GM19025 (cell line): ENCODE results near the gene GDI2.

Experiments used
- ATAC-seq: cut with Tn5 transposase; IDR thresholded peaks from one replicate; pipeline ENCODE4 v1.9.1; 2021; ENCODE audit warnings: mild to moderate bottlenecking, low read depth, moderate library complexity; ENCODE audit not compliant: unreplicated experiment

Gene GDI2

DNA sequence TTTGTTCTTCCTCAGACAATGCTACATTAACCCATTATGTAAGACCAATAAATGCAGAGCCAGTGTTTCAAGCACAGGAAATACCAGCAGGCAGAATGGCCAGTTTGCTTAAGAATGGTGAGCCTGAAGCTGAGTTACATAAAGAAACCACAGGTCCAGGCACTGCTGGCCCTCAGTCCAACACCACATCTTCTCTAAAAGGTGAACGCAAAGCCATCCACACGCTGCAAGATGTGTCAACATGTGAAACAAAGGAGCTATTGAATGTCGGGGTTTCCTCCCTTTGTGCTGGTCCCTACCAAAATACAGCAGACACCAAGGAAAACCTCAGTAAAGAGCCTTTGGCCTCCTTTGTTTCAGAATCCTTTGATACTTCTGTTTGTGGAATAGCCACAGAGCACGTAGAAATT, 64.8 kb downstream of the GDI2 start:
- no peak for ATAC-seq

- ATAC-seq = no peak
Measured at GRCh38 chr10:5746197-5746596, 67.0 kb downstream of the GDI2 start.

DNA sequence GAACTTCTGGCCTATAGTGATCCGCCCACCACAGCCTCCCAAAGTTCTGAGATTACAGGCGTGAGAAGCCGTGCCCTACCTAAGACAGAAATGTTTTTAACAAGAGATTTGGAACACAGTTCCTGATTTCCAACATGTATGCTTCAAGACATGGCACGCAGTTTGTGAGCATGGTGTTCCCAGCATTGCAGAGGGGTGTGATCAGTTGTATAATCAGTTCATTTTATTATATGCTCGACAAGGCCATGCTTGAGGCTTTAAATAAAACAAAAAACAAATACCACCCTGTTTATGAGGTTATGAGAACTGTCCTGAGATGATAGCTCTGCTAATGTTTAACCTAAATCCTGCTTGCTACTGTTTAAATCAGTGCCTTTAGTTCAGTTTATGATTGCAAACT, 68.4 kb downstream of the GDI2 start:
- no peak for ATAC-seq

DNA sequence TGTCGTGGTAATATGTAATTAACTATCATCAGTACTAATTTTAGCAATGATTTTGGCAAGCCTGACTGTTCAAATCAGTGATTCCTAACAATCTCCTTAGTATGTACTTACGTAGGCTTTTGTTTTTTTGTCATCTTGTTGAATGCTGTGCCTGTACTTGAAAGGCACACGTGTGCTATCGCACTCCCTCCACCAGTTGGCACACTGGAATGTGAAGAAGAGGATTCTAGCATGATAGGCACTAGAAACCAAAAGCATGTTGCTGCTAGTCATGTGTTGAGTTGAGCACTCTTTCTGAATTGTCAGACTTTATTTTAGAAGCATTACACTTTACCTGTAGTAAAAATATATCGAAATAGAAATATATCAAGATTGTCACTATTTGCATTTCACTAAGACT, 69.5 kb downstream of the GDI2 start:
- ATAC-seq = no peak

- ATAC-seq = no peak
Measured at GRCh38 chr10:5742116-5742515, 71.1 kb downstream of the GDI2 start.

GRCh38 chr10:5741276-5741675, 72.0 kb downstream of the GDI2 start:
- no peak for ATAC-seq

DNA sequence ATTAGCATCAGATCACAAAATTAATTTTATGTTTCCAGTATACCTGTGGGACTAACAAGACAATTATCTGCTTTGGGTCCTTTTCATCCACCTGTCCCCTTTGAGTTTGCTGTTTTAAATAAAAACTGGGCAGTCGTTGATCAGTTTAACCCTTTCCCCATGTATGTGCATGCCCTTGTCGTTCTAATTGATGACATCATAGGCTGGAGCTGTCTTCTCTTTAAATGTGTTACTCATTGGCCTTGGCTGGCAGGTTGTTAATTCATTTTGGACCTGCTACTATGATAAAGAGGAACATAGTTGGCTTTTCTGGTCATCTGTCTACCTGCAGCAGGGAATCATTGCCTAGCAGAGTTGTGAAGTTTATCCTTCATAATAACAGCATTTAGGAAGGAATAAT, 74.8 kb downstream of the GDI2 start:
- ATAC-seq = no peak

GRCh38 chr10:5737352-5737751, 75.9 kb downstream of the GDI2 start:
- ATAC-seq = no peak

DNA sequence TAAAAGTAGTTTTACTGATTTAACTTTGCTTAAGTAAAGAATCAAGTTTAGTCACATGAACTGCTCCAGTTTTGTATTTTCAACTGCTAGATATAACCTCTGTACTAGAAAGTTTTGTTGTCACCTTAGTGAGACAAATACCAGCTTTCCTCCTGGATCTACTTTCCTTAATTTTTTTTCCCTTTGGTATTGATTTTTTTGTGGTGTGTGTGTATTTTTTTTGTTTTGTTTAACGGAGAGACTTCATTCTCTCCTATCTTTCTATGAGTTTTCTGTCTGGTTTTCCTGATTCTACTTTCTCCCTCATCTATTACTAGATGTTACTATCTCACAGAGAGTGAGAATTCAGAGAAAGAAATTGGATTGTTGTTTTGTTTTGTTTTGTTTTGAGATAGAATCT, 76.6 kb downstream of the GDI2 start:
- ATAC-seq = no peak

- no peak for ATAC-seq
Measured at GRCh38 chr10:5735119-5735518, 78.1 kb downstream of the GDI2 start.

DNA sequence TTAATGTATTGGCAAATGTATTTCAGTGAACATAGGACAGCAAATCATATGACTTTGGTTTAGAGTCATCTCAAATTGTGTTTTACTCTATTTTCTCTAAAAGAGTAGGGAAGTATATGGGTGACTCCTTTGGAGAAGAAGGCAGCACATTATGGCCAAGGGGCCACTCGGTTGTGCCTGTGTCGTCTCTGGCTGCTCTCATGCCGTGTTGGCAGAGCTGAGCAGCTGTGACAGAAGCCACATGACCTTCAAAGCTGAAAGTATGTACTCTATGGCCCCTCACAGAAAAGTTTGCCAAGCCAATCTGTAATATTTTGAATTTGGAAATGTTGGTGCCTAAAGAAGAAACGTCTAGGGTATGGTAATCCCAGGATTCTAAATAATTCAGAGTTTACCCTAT, 81.1 kb downstream of the GDI2 start:
- no peak for ATAC-seq

DNA sequence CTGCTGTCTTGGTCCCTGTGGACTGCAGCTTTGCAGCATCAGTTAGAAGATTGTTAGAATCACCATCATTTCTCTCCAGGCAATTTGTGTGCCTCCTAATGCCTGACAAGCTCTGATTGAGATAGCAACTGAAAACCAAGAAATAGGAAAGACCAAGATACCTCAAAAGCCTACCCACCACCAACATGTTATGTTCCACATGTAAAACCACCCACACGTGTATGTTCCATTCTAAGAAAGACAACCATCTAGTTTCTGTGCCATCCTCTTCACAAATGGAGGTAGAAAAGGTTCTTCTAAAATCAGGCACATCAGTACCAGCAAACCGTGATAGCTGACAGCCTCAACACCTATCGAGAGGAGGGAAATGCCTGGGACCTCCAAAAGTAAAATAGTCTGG, 81.7 kb downstream of the GDI2 start:
- ATAC-seq = no peak

DNA sequence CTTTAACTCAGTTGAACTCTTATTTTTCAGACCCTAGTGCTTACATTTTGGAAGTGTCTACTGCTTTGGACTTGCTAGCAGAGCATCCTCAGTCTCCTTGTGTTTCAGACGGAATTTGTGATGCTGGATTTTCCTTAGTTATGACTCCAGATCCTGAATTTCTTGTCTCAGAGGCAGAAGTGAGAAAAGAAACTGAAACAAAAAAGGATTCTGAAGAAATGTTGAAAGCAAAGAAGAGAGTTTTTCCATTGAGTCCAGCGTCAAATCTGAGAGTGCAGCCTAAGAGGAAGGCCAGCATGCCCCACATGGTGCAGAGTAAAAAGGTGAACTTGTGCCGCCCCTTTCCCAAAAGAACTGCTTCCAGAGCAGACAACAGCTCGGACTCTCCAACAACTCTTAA, 82.5 kb downstream of the GDI2 start:
- ATAC-seq = no peak

DNA sequence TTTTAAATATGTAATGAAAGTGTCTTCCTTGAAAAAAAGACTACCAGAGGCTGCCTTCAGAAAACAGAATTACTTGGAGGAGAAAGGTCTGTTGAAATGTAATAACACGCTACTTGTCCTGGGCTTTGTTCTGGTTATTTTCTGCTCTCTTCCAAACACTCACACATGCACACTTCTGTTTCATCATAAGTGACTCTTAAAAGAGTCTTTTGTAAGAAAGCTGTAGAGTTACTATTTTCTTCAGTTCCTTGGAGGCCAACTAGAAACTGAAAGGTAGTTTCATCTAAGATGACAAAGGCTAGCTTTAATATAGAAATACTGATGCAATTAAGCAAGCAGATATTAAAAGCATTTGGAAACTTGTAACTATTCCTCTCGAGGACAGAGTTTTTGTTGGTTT, 89.5 kb downstream of the GDI2 start:
- no peak for ATAC-seq

DNA sequence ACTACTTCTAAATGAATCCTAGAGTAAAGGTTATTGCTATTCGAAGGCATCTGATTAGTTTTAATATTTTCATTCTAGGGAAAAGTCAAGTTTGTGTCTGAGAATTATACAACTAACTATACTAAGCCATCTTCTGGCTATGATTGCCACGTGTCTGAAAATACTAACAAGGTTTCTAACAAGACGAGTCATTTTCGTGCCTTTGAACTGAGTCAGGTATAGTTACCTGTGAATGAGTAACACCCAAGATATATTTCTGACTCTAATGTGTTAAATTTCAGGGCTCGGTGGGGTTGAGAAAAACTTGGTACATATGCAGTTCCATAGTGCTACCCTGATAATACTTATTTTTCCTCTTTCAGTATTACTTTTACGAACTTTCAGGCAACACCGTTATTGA, 93.1 kb downstream of the GDI2 start:
- no peak for ATAC-seq

DNA sequence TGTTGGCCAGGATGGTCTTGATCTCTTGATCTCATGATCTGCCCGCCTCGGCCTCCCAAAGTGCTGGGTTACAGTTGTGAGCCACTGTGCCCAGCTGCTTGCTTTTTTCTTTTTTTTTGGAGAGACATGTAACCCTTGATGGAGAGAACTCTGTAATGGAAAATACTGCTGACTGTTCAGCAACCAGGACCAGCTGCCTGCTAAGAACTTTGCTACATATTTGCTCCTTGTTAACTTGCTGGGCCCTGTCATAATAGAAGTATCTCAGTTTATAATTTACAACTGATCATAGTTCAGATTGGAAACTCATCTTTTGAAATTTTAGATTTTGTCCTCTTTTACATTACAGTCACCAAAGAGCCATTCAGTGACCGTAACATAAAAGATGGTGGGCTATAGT, 93.7 kb downstream of the GDI2 start:
- no peak for ATAC-seq
